Stomach (tissue), 4 donors: ENCODE data around the gene CALY.

Experiments used
- POLR2A ChIP-seq, 4 donors: fragments of 450-650 bp; IDR thresholded peaks; one replicate each; pipeline ENCODE4 v1.6.1; 2016; ENCODE audit warnings: antibody characterized with exemption in 4 of 4, control low read depth in 2 of 4, mild to moderate bottlenecking in 1 of 4, moderate library complexity in 1 of 4
- TF ChIP-seq, protein P1 (sequence below), 7 experiments: fragments of 450-650 bp in 4 of 7; fragments of 200-600 bp in 3 of 7; sonication (generic) in 3 of 7; IDR thresholded peaks; one replicate each; pipeline ENCODE4 v1.5.1; 2016 to 2019; ENCODE audit warnings: antibody characterized with exemption in 7 of 7, control low read depth in 2 of 7, mild to moderate bottlenecking in 1 of 7

DNA sequence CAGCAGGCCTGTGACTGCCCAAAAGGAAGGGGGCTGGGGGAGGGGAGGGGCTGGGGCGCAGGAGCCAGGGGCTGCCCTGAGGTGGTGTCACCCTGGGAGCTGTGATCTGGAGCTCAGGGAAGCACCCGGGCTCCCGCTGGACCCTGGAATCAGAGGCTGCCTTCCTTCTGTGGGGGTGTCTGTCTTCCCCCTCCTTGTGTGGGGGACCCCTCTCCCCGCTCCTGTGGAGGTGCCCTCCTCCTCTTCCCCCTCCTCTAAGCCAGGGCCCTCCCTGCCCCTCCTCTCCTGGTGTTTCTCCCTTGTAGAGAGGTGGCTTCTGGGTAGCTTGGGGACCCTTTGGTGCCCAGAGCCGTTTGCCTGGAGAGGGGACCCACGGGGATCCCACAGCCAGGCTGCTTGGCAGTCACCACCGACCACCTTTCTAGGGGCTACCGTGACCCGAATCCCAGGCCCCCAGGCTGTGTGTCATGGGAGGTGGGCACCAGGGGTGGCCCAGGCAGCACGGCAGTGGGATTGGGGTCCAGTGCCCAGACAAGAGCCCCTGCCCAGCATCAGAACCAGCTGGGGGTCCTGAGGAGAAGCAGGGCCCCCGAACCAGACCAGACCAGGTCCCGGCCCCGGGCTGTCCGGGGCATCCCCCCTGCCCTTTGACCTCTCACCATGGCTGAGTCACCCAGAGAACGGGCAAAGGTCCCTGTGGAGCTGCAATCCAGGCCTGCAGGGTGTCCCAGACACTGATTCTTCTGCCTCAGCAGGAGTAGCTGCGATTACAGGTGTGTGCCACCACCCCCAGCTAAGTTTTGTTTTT, 11.2 kb upstream of the CALY start:
- TF ChIP-seq, protein P1, sequence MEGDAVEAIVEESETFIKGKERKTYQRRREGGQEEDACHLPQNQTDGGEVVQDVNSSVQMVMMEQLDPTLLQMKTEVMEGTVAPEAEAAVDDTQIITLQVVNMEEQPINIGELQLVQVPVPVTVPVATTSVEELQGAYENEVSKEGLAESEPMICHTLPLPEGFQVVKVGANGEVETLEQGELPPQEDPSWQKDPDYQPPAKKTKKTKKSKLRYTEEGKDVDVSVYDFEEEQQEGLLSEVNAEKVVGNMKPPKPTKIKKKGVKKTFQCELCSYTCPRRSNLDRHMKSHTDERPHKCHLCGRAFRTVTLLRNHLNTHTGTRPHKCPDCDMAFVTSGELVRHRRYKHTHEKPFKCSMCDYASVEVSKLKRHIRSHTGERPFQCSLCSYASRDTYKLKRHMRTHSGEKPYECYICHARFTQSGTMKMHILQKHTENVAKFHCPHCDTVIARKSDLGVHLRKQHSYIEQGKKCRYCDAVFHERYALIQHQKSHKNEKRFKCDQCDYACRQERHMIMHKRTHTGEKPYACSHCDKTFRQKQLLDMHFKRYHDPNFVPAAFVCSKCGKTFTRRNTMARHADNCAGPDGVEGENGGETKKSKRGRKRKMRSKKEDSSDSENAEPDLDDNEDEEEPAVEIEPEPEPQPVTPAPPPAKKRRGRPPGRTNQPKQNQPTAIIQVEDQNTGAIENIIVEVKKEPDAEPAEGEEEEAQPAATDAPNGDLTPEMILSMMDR (IDR thresholded peaks at IDR 0.05): no peak
- TF ChIP-seq POLR2A (IDR thresholded peaks at IDR 0.05): no peak
